Left ventricle myocardium inferior (tissue), 1 donor: Measurements from ENCODE around the gene DHODH. TPM values are rescaled to one million over a fixed set of nuclear protein-coding genes. Genes with fewer than 3 reads are reported as not detected.
A peak's percentile ranks its signal among the peaks of the same experiment; 100 is the strongest.
"Not testable (repeated sequence)": the region's sequence is repeated elsewhere in the genome, so short reads cannot be mapped to it uniquely, and the experiment has no call there.

Experiments
- DNase-seq: peaks from one replicate; pipeline ENCODE4 v3.0.0-alpha.2; 2020
- H3K27ac ChIP-seq: fragments of 200-600 bp; replicated peaks from 2 replicates; pipeline ENCODE4 v1.8.0; 2021
- H3K27me3 ChIP-seq: fragments of 200-600 bp; 2 replicates; pipeline ENCODE4 v1.8.0; 2021; ENCODE audit warnings: low read depth
- H3K36me3 ChIP-seq: fragments of 200-600 bp; 2 replicates; pipeline ENCODE4 v1.8.0; 2021
- H3K4me1 ChIP-seq: fragments of 200-600 bp; 2 replicates; pipeline ENCODE4 v1.8.0; 2021
- H3K4me3 ChIP-seq: fragments of 200-600 bp; 2 replicates; pipeline ENCODE4 v1.8.0; 2021; ENCODE audit warnings: mild to moderate bottlenecking, moderate library complexity
- H3K9me3 ChIP-seq: fragments of 200-600 bp; replicated peaks from 2 replicates; pipeline ENCODE4 v1.8.0; 2021
- CTCF ChIP-seq: fragments of 200-600 bp; IDR thresholded peaks from 2 replicates; pipeline ENCODE4 v1.8.0; 2021; ENCODE audit warnings: antibody characterized with exemption, mild to moderate bottlenecking, borderline replicate concordance
- intact Hi-C: fragments of 100-400 bp; cut with micrococcal nuclease; formaldehyde crosslinking; loops from one replicate; pipeline ENCODE4 v1.11.0; 2022
- total RNA-seq: library from RNA; stranded (reverse); fragmentation: NEBNext Ultra II Directional; extraction: Animal tissue kit (Norgen Biotek cat#: 25700); gene quantifications from one replicate; pipeline ENCODE4 v1.2.1, GENCODE V29; 2021
- donor health status: DM: no; HTN: yes; CAD: no; lungs with severe emphysema.

DHODH gene
- total RNA-seq, 1 donor from 2014 or later = 8.1 TPM

GRCh38 chr16:72002619-72003018 lies 5.9 kb upstream of the DHODH start:
- no peak for DNase-seq
- intact Hi-C loops = no loop called here
- Histone ChIP-seq H3K27me3 (peaks cover 11% of the 10 kb centered on the region), H3K4me3 (no peak overlapping the region), H3K9me3 (no peaks in the 10 kb centered on the region), H3K36me3 (no peaks in the 10 kb centered on the region), H3K27ac (no peak overlapping the region), H3K4me1 (no peaks in the 10 kb centered on the region)
- TF ChIP-seq CTCF = no peak

- DNase-seq, intact Hi-C loops: not testable (repeated sequence)
- peak overlapping the region; percentile 74 for H3K27ac ChIP-seq
These were observed 500 bp upstream of the DHODH start for GRCh38 chr16:72008065-72008423.

GRCh38 chr16:72009779-72010178 lies 1.2 kb downstream of the DHODH start:
- Histone ChIP-seq H3K27me3 (no peaks in the 10 kb centered on the region), H3K4me1 (peaks cover 35% of the 10 kb centered on the region), H3K36me3 (no peaks in the 10 kb centered on the region), H3K27ac (no peak overlapping the region), H3K9me3 (no peaks in the 10 kb centered on the region), H3K4me3 (no peak overlapping the region)
- no peak for DNase-seq
- intact Hi-C loops = no loop called here
- TF ChIP-seq CTCF = no peak

More at GRCh38 chr16:72008065-72008423, 500 bp upstream of the DHODH start:
- H3K36me3 ChIP-seq, H3K9me3 ChIP-seq, H3K27me3 ChIP-seq: not testable (repeated sequence)
- peak overlapping the region; percentile 87 for H3K4me3 ChIP-seq
- peaks cover 17% of the 10 kb centered on the region for H3K4me1 ChIP-seq

- no peaks in the 10 kb centered on the region for H3K27me3 ChIP-seq
- H3K4me3 ChIP-seq = no peak overlapping the region
- H3K4me1 ChIP-seq = peaks cover 46% of the 10 kb centered on the region
- peak overlapping the region; percentile 83 for H3K27ac ChIP-seq
- H3K9me3 ChIP-seq = no peaks in the 10 kb centered on the region
- no peak for TF ChIP-seq CTCF
- intact Hi-C loops = no loop called here
- no peaks in the 10 kb centered on the region for H3K36me3 ChIP-seq
- DNase-seq = no peak
These were observed 4.1 kb downstream of the DHODH start for GRCh38 chr16:72012607-72013006.

GRCh38 chr16:72013389-72013788 lies 4.8 kb downstream of the DHODH start:
- H3K4me1 ChIP-seq = peaks cover 44% of the 10 kb centered on the region
- no peak for TF ChIP-seq CTCF
- H3K27me3 ChIP-seq = no peaks in the 10 kb centered on the region
- H3K4me3 ChIP-seq = peak overlapping the region; percentile 45
- intact Hi-C loops = no loop called here
- peak; percentile 26 for DNase-seq
- H3K27ac ChIP-seq = peak overlapping the region; percentile 83
- no peaks in the 10 kb centered on the region for H3K9me3 ChIP-seq
- H3K36me3 ChIP-seq = no peaks in the 10 kb centered on the region

- intact Hi-C loops = no loop called here
- Histone ChIP-seq H3K36me3 (peaks cover 3% of the 10 kb centered on the region), H3K27ac (peak overlapping the region; percentile 83), H3K4me3 (peak overlapping the region; percentile 45), H3K27me3 (no peaks in the 10 kb centered on the region), H3K4me1 (peaks cover 43% of the 10 kb centered on the region), H3K9me3 (no peaks in the 10 kb centered on the region)
- no peak for TF ChIP-seq CTCF
- peak; percentile 41 for DNase-seq
These were observed 5.5 kb downstream of the DHODH start for GRCh38 chr16:72013888-72014581.
